Upper lobe of right lung (tissue), 1 donor: ENCODE results near the gene ITGA2. TPM values are rescaled to one million over a fixed set of nuclear protein-coding genes. Genes with fewer than 3 reads are reported as not detected.

Experiments
- ATAC-seq: fragments of 200-7000 bp; cut with Tn5 transposase; one replicate; pipeline ENCODE4 v1.9.1; 2020; ENCODE audit warnings: mild to moderate bottlenecking, moderate library complexity
- DNase-seq: peaks from one replicate; pipeline ENCODE4 v3.0.0-alpha.2; 2020
- H3K27ac ChIP-seq: fragments of 200-600 bp; one replicate; pipeline ENCODE4 v1.8.0; 2022
- H3K27me3 ChIP-seq: fragments of 200-600 bp; one replicate; pipeline ENCODE4 v1.8.0; 2022; ENCODE audit warnings: mild to moderate bottlenecking
- H3K36me3 ChIP-seq: fragments of 200-600 bp; one replicate; pipeline ENCODE4 v1.8.0; 2022
- H3K4me1 ChIP-seq: fragments of 200-600 bp; one replicate; pipeline ENCODE4 v1.8.0; 2022
- H3K4me3 ChIP-seq: fragments of 200-600 bp; one replicate; pipeline ENCODE4 v1.8.0; 2022; ENCODE audit warnings: mild to moderate bottlenecking
- H3K9me3 ChIP-seq: fragments of 200-600 bp; one replicate; pipeline ENCODE4 v1.8.0; 2022
- intact Hi-C: fragments of 100-400 bp; cut with DNase I; formaldehyde crosslinking; loops from one replicate; pipeline ENCODE4 v1.11.0; 2022
- total RNA-seq: library from RNA; stranded (reverse); fragmentation: NEBNext Ultra II Directional; extraction: Animal tissue kit (Norgen Biotek cat#: 25700); gene quantifications from one replicate; pipeline ENCODE4 v1.2.1, GENCODE V29; 2021
- TF ChIP-seq, protein P1 (sequence below): fragments of 200-600 bp; IDR thresholded peaks from one replicate; pipeline ENCODE4 v1.8.0; 2022; ENCODE audit warnings: antibody characterized with exemption
- donor health status: DM: no; HTN: yes; CAD: no; lungs with severe emphysema.

Gene ITGA2
- total RNA-seq, 1 donor from 2014 or later: 17.7 TPM

DNA sequence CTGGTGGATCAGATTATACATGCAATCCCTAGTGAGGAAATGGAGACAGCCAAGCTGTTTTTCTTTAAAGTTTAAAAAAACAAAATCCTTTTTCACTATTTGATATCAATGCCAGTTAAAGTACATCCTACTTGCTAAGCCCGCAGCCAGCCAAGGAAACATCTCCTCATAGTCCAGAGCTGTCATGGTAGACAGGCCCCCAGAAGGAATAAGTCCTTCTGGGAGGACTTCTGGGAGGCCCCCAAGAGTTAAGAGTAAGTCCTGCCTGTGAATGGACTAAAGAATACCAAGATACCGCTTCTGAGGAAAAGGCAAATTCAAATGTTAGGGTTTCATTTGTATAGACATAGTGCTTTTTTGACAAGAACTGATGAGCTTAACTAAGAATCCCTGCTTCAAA is 82.1 kb downstream of the ITGA2 start:
- ATAC-seq (no peak), DNase-seq (no peak)
- Histone ChIP-seq H3K36me3 (peaks cover 56% of the 10 kb centered on the region), H3K4me3 (no peak overlapping the region), H3K4me1 (no peaks in the 10 kb centered on the region), H3K27me3 (no peaks in the 10 kb centered on the region), H3K27ac (no peak overlapping the region), H3K9me3 (no peaks in the 10 kb centered on the region)
- intact Hi-C loops: no loop called here
- TF ChIP-seq, protein P1, sequence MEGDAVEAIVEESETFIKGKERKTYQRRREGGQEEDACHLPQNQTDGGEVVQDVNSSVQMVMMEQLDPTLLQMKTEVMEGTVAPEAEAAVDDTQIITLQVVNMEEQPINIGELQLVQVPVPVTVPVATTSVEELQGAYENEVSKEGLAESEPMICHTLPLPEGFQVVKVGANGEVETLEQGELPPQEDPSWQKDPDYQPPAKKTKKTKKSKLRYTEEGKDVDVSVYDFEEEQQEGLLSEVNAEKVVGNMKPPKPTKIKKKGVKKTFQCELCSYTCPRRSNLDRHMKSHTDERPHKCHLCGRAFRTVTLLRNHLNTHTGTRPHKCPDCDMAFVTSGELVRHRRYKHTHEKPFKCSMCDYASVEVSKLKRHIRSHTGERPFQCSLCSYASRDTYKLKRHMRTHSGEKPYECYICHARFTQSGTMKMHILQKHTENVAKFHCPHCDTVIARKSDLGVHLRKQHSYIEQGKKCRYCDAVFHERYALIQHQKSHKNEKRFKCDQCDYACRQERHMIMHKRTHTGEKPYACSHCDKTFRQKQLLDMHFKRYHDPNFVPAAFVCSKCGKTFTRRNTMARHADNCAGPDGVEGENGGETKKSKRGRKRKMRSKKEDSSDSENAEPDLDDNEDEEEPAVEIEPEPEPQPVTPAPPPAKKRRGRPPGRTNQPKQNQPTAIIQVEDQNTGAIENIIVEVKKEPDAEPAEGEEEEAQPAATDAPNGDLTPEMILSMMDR: no peak

DNA sequence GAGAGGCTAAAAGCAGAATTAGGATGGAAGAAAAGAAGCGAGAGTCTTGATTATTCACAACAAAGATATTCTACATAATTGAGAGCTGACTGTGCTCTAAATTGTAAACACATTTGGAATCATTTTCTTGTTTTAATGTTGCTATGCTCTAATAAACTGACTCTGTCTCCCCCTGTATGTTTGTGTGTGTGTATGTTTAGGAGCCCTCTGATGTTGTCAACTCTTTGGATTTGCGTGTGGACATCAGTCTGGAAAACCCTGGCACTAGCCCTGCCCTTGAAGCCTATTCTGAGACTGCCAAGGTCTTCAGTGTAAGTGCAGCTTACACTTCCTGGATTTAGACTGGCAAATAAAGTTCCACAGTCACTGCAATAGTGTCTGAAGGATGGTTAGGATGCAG is 82.6 kb downstream of the ITGA2 start:
- DNase-seq: no peak
- ATAC-seq: no peak
- intact Hi-C loops: no loop called here
- no peaks in the 10 kb centered on the region for H3K4me1 ChIP-seq
- H3K27ac ChIP-seq: no peak overlapping the region
- H3K4me3 ChIP-seq: no peak overlapping the region
- TF ChIP-seq, protein P1: no peak
- no peaks in the 10 kb centered on the region for H3K9me3 ChIP-seq
- no peaks in the 10 kb centered on the region for H3K27me3 ChIP-seq
- peaks cover 60% of the 10 kb centered on the region for H3K36me3 ChIP-seq

- DNase-seq (no peak), ATAC-seq (no peak)
- Histone ChIP-seq H3K27ac (no peak overlapping the region), H3K4me3 (no peak overlapping the region), H3K4me1 (no peaks in the 10 kb centered on the region), H3K36me3 (peaks cover 63% of the 10 kb centered on the region), H3K27me3 (no peaks in the 10 kb centered on the region), H3K9me3 (no peaks in the 10 kb centered on the region)
- intact Hi-C loops: no loop called here
- TF ChIP-seq, protein P1: no peak
Observed at GRCh38 chr5:53073348-53073747, 84.2 kb downstream of the ITGA2 start.

DNA sequence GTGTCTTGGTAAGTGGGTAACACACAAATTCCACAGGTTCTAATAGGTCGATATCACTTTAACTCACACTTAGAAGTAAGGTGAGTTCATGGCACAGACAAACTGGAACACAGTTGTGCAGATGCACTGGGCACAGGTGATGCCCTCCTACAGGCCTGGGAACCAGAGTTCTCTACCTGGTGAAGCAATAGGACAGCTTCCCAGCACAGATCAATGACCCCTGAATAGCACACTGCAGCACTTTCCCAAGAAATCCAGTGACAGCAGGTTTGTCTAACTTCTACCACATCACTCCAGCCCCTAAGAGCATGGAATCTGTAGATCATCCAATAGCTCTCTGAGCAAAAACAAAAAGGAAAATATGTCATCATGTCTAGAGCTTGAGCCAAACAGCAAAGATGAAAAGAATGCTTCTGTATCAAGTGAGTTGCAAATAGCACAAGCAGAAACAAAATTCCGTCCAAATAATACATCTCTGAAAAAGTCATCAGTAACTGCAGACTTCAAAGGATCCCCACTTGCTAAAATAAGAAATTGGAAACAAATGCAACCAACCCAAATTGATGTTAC is 86.9 kb downstream of the ITGA2 start:
- TF ChIP-seq, protein P1: no peak
- ATAC-seq: no peak
- peaks cover 52% of the 10 kb centered on the region for H3K36me3 ChIP-seq

DNA sequence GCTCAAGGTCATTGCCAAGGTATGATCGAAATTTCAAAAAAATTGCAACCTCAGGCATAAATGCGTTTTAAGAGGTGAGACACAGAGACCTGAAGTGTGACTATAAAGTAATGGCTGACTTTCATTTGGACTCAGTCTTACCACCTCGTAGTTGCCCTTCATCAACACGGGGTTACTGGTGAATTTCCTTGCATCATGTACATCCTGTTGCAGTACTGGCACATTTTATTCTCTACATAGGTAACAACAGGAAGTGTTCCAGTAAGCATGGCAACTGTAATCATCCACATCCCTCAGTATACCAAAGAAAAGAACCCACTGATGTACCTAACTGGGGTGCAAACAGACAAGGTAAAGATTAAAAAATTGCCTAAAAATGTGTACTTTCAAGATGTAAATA is 91.1 kb downstream of the ITGA2 start:
- Histone ChIP-seq H3K36me3 (peaks cover 22% of the 10 kb centered on the region), H3K4me1 (no peaks in the 10 kb centered on the region), H3K27ac (no peak overlapping the region), H3K9me3 (no peaks in the 10 kb centered on the region), H3K27me3 (no peaks in the 10 kb centered on the region), H3K4me3 (no peak overlapping the region)
- TF ChIP-seq, protein P1: no peak
- no peak for ATAC-seq
- no peak for DNase-seq
- intact Hi-C loops: no loop called here

More for the DNA sequence above, 86.9 kb downstream of the ITGA2 start:
- DNase-seq: no peak
- Histone ChIP-seq H3K27me3 (no peaks in the 10 kb centered on the region), H3K27ac (no peak overlapping the region), H3K9me3 (no peaks in the 10 kb centered on the region), H3K4me1 (no peaks in the 10 kb centered on the region), H3K4me3 (no peak overlapping the region)
- intact Hi-C loops: no loop called here

DNA sequence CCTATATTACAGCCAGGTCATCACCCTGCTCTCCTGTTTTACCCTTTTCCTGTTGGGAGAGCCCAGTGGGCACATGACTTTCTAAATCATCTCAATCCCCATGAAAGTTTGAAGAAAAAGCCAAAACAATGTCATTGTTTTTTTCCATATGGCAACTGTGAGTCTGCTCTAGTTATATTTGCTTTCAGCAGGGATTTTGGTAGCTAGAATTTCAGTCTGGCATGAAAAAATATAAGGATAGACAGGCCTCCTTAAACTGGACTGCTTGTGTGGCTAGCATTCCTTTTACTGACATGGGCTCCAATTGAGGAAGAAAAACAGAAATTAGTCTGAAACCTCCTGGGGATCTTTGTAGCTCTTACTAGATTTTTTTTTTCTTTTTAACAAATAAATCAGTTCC is 94.8 kb downstream of the ITGA2 start:
- no peaks in the 10 kb centered on the region for H3K4me1 ChIP-seq
- no peaks in the 10 kb centered on the region for H3K27me3 ChIP-seq
- DNase-seq (no peak), ATAC-seq (no peak)
- H3K36me3 ChIP-seq: no peaks in the 10 kb centered on the region
- TF ChIP-seq, protein P1: no peak
- no peak overlapping the region for H3K27ac ChIP-seq
- H3K9me3 ChIP-seq: no peaks in the 10 kb centered on the region
- no peak overlapping the region for H3K4me3 ChIP-seq
- intact Hi-C loops: no loop called here
